NCI-H2107 (cell line): Measurements from ENCODE around the gene NKAIN1.
"Not testable (repeated sequence)": the region's sequence is repeated elsewhere in the genome, so short reads cannot be mapped to it uniquely, and the experiment has no call there.

Experiments
- DNase-seq: peaks from one replicate; lab custom pipeline; 2025; lab: John Stamatoyannopoulos, UW

The NKAIN1 gene

GRCh38 chr1:31195267-31195666 is 44.4 kb downstream of the NKAIN1 start:
- DNase-seq: not testable (repeated sequence)

- DNase-seq: no peak
Measured at GRCh38 chr1:31193729-31194128, 46.0 kb downstream of the NKAIN1 start.

GRCh38 chr1:31191281-31191680 is 48.4 kb downstream of the NKAIN1 start:
- DNase-seq: no peak

DNA sequence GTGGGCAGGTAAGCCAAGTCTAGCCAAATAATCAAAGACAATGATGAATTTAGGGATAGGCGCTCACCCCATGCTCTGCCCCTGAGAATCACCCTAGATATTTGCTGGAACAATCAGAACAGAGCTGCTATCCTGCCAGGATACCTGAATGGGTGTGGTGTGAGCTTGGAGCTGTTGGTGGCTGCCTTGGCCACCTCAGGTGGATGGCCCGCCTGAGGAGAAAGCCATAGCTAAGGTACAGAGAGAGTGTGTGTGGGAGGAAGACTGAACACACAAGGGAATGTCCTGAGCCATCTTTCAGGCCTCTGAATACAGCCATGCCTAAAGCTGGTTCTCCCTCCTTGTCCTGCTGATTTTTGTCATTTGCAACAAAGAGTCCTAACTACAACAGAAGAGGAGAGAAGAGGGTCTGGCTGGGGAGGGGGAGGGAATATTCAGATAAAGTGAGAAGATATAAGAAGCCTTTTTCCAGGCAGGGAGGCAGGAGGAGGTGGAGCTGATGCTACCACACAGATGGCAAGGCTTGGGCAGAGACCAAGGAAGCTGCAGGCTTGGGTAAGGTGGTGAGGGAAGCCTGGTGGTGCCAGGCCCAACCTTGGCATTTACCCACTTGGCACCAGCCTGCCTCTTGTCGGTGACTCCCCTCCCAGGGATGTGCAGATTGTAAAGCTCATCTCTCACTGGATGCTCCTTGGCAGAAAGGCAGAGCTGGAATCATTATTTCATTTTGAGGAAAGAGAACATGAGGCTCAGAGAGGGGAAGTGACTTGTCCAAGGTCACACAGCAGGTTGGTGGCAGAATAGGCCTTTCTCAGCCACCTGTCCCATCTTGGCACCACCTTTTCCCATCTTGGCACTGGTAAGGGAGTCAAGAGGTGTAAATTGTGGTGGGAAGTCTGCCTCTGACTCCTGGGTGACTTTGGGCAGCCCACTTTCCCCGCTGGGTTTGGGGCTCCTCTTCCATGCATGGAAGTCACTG is 49.7 kb downstream of the NKAIN1 start:
- no peak for DNase-seq

- peak; percentile 56 for DNase-seq
Measured at GRCh38 chr1:31183927-31184554, 55.6 kb downstream of the NKAIN1 start.

DNA sequence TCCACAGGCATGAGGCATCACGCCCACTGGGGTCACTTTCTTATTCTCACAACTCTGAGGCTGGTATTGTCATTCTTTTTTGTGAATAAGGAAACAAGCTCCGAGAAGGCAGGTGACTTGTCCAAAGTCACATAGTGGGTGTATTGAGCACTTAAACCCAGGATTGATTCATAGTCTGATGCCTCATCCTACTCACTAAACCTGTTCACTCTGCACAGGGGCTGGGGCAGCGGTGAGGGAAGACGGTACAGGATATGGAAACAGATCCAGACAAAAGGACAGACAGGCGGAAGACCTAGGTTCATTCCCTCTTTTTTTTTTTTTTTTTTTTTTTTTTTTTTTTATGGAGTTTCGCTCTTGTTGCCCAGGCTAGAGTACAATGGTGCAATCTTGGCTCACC is 56.6 kb downstream of the NKAIN1 start:
- no peak for DNase-seq

DNA sequence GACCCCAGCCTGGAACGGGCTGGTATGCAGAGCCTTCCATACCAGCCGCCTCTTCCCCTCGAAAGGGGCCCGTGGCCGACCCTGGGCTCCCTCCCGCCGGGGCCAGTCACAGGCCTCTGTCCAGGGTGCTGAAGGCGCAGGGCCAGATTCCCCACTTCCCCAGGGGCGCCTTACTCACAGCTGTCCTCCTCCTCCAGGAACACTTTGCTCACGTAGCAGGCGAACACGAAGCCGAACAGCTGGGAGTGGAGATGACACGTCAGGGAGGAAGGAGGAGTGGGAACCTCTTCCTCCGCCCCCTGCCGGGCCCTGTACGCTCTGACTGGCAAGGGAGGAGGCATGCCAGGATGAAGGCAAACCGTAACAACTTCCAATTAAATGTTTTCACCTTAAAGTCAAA is 57.3 kb downstream of the NKAIN1 start:
- DNase-seq: peak; percentile 34

DNA sequence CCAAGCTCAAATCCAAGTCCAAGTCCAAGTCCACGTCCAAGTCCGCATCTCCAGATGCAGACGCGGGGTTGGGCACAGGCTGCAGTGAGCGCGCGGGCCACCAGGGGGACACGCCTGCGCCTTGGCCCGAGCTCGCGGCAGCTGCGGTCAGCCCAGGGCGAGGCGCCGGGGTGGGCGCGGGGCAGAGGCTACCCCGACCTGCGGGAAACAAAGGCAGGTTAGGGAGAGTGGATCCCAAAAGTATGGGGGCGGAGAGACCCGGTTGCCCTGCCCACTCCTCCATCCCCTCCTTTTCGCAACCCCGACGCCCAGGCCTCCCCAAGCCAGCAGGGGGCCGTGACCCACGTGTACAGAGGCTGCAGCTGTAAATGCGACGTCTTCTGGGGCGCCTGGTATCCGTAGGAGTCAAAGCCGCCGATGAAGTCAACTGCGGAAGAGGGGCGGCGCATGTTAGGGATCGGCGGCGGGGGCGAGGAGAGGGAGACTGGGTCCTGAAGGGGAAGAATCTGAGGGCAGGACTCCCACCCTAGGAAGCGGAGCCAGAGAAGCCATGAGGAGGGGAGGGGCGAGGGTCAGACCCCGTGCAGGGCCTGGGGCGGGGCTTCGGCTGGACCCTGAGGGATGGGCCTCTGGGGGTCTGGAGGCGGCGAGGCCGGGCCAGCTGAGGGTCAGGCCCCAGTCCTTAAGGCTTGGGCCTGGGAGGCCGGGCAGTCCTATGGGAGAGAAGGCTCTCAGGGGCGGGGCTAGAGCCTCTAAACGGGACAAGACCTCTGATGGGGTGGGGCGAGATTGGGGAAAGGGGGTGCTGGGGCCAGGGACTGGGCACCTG is 58.0 kb downstream of the NKAIN1 start:
- DNase-seq: peak; percentile 12

GRCh38 chr1:31180338-31180737 is 59.3 kb downstream of the NKAIN1 start:
- no peak for DNase-seq

DNA sequence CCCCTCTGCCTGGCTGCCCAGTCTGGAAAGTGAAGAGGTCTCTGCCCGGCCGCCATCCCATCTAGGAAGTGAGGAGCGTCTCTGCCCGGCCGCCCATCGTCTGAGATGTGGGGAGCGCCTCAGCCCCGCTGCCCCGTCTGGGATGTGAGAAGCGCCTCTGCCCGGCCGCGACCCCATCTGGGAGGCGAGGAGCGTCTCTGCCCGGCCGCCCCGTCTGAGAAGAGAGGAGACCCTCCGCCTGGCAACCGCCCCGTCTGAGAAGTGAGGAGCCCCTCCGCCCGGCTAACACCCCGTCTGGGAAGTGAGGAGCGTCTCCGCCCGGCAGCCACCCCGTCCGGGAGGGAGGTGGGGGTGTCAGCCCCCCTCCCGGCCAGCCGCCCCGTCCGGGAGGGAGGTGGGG is 63.4 kb downstream of the NKAIN1 start:
- DNase-seq: not testable (repeated sequence)

DNA sequence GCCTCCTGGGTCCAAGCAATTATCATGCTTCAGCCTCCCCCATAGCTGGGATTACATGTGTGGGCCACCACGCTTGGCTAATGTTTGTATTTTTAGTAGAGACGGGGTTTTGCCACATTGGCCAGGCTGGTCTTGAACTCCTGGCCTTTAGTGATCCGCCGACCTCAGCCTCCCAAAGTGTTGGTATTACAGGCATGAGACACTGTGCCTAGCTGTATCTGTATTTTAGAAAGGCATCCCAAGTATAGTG is 69.3 kb downstream of the NKAIN1 start:
- DNase-seq: no peak

DNA sequence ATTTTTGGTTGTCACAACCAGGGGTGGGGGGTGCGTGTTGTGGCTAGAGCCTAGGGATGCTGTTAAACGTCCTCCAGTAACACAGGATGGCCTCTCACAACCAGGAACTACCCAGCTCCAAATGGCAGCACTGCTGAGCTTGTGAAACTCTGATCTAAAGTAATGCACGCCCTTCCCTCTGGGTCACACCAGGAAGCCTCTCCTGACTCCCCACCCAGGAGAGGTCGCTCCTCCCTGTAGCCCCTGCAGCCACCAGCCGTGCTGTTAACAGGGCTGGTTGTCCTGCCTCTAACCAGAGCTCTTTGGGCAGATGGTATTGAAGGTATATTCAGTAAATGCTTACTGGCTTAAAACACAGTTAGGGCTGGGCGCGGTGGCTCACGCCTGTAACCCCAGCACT is 73.2 kb downstream of the NKAIN1 start:
- no peak for DNase-seq

- DNase-seq: no peak
Measured at GRCh38 chr1:31164291-31164690, 75.4 kb downstream of the NKAIN1 start.

GRCh38 chr1:31163866-31164265 is 75.8 kb downstream of the NKAIN1 start:
- DNase-seq: no peak

DNA sequence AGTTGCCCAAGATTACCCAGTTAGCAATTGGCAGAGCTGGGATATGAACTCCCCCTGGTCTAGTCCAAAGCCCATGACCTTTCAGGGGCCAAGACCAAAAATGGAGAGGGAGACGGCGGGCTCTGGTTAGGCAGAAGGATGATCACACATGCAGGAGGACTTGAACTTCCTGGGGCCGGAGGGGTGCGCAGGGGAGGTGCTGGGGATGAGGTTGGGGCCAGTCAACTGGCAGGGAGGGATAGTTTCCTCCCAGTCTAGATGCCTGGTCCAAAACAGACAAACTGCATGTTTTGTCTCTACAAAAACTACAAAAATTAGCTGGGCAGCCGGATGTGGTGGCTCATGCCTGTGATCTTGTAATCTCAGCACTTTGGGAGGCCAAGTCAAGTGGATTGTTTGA is 78.1 kb downstream of the NKAIN1 start:
- no peak for DNase-seq

- DNase-seq: no peak
Measured at GRCh38 chr1:31159869-31160611, 79.6 kb downstream of the NKAIN1 start.

- no peak for DNase-seq
Measured at GRCh38 chr1:31159323-31159722, 80.4 kb downstream of the NKAIN1 start.

GRCh38 chr1:31155216-31155806 is 84.4 kb downstream of the NKAIN1 start:
- DNase-seq: no peak

DNA sequence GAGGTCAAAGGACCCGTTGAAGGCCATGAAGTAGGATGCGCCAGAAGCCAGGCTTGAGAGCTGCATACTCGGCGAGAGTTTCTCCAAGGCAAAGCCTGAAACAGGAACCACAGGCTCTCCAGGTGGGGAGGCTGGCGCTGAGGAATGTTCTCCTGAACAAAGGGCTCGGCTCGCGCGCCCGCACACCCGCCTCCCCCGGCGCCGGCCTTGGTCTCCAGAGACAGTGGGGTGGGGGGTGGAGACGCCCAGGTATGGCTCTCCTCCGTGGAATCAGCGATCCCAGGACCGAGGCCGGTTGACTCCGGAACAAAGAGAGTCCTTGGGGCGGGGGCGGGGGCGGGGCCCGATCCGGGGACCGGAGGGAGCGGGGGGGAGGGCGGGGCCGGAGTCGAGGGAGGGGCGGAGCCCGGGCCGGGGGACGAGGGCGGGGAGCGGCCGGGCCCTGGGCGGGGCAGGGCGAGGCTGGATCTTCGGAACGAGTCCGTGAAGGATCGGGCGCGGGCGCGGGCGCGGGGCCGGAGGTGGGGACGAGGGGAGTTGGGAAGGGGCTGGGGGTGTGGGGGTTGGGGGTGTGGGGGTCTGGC is 85.0 kb downstream of the NKAIN1 start:
- DNase-seq: peak; percentile 96

DNA sequence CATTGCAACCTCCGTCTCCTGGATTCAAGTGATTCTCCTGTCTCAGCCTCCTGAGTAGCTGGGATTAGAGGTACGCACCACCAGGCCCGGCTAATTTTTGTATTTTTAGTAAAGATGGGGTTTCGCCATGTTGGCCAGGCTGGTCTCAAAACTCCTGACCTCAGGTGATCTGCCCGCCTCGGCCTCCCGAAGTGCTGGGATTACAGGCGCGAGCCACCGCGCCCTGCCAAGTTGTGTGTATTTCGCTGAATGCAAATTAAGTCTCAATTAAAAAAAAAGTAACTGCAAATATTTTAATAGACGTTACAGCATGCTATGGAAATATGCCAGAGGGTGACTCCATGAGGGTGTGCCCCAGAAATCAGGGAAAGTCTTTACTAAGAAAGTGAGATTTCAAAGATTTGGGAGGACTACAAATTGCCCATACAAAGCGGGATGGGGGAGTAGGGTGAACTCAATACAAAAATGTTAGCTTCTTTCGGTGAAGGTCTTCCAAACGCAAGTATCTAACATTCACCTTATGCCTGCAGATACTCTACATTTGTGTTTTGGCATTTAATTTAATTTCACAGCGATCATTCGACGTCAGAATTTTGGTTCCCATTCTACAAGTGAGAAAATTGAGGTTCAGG is 85.6 kb downstream of the NKAIN1 start:
- DNase-seq: no peak

- no peak for DNase-seq
Measured at GRCh38 chr1:31153423-31153822, 86.3 kb downstream of the NKAIN1 start.
